GM10847 (cell line): ENCODE measurements around the gene GADD45G.

ENCODE experiments used
- POLR2A ChIP-seq: IDR thresholded peaks from 2 replicates; pipeline ENCODE4 v1.6.1; 2011; ENCODE audit not compliant: insufficient read length; ENCODE audit errors: extremely low read depth

GADD45G gene, protein sequence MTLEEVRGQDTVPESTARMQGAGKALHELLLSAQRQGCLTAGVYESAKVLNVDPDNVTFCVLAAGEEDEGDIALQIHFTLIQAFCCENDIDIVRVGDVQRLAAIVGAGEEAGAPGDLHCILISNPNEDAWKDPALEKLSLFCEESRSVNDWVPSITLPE

DNA sequence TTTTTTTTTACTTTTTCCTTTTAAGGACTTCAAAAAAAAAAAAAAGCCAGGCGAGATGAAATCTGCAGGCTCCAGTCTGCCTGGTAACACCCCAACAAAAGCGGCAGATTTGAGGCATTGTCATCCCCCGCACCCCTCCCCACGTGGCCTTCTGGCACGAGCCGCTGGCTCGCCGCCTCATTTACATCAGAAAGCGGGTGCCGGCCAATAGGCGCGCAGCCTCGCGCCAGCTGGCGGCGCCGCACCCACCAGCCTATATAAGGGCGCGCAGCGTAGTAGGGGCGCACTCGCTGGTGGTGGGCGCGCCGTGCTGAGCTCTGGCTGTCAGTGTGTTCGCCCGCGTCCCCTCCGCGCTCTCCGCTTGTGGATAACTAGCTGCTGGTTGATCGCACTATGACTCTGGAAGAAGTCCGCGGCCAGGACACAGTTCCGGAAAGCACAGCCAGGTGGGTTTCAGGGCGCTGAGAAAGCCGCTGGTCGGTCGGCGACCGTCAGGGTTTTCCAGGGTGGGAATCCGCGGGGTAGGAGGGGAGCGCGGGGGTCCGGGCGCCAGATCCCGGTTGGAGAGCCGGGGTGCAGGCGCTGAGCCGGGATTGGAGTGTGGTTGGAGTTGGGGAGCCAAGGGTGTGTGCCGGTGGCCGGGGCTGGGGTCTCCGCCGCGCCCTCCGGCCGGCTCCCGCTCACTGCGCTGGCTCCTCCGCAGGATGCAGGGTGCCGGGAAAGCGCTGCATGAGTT lies at the start of gene GADD45G:
Gene GADD45G, plus strand, starts transcription at position 284 of the 736 bp plus-strand sequence. Its CDS starts 110 bp downstream, at position 394.
- TF ChIP-seq POLR2A = peak; percentile 41

DNA sequence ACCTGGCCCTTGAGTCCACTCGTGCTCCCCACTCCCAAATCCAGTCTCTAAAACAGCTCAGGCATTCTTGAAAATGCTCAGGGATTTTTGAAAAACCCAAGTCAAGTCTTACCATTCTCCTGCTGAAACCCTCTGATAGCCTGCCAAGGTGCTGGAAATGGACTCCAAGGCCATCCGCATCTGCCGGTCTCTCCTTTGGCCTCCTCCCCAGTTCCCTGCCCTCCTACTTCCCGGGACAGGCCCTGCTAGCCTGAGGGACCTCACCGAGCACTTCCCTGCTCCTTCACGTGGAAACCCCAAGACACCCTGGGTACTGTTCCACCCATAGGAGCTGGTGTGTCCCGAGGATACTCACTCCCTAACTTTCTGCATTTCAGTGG lies 49.8 kb upstream of the GADD45G start:
- no peak for TF ChIP-seq POLR2A

DNA sequence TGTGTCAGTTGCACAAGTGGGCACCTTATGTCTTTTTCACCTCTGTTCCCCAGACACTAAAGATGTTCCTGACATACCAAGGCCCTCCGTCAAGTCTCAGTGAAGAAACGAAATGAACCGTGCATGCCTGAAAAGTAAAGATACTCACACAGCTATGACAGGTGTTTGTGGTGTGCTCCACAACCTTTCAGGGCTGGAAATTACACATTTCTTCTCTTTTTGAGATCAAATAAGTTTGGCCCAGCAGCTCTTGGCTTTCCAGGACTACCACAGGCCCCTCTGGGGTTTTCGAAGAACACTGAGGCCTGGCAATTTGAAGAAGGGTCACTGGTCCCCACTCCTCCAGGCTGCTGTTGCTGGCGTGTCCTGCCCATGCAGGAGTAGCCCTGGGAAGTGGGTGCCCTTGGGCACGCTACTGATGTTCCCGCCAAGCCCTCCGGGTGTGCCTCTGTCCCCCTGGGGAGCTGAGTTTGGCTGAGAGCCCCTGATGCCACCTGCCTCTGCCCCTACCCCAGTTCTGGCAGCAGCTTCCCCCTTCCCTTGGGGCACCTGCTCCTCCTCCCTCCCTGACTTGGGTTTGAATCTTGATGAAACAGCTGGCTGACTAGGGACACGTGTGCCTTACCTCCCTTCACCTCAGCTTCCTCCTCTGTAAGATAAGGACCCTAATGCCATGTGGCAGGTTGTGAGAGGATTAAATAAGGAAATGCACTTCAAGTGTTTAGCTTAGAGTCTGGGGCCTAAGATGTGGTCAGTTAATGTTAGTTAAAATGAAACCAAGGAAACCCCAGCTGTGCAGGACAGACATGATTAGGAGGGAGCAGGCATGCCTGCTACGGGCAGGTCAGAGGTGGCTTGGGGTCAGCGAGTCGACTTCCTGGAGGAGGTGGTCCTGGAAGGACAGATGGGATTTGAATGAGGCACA lies 49.1 kb upstream of the GADD45G start:
- TF ChIP-seq POLR2A = no peak

DNA sequence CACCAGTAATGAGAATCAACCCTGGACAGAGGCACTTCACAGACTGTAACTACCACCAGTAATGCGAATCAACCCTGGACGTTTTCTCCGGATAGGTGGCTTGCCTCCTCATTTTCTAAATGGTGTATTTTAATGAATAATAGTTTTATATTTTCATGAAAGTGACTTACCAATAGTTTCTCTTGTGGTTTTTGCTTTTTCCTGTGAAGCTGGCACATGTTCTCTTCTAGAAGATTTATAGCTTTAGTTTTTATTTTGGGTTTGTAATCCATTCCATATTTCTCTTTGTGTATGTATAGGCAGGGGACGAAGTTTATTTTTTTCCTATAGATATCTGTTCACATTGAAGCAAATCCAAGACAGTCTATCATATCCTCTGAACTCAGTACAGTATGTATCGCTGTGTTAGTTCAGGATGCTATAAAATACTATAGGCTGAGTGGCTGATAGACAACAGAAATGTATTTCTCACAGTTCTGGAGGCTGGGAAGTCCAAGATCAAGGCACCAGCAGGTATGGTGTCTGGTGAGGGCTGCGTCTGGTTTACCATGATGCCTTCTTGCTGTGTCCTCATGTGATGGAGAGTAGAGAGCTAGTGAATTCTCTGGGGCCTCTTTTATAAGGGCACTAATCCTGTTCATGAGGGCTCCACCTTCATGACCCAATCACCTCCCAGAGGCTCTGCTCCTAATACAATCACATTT lies 46.5 kb upstream of the GADD45G start:
- TF ChIP-seq POLR2A = no peak

DNA sequence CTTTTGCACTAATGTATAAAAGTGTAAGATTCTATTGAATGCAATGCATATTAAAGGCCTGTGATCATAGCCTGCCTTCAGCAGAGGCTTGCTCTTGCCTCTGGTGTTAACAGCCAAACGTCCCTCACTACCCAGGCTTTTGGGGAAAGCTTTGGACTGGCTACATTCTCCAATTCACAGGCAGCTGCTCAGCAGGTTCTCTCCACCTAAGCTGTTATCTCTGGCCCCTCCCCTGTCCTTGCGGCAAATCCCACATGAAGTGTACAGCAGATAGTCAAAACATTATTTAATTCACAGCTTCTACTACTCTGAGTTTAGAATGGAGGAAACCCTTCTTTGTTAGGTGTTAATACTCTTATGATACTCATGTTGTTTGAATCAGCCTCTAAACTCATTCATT lies 45.9 kb upstream of the GADD45G start:
- no peak for TF ChIP-seq POLR2A

DNA sequence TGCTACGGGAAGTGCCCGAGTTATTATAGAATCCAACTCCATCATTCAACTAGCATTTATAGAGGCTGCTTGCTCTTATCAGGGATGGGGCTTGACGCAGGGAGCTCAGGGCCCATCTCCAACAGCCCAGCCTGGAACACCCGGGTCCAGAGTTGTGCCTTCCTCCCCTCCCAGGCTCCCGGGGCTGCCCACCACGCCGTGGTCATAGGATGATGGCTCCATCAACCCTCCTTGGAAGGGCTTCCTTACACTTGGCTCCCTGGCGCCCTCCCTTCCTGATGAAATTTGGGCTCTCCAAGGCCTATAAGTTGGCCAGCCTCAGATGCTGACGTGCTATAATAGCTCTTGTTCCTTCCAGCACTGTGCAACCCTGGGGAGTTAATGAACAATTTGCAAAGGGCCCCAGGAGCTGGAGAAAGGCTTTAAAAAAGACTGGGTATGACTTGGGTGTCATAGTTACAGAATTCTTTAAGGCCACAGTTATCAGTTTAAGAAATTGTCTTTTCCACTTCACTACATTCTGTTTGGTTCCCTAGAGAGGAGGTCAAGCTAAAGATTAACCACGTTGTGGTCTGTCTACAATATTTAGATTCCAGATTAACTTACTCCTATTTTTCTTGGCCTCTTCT lies 42.5 kb upstream of the GADD45G start:
- no peak for TF ChIP-seq POLR2A

DNA sequence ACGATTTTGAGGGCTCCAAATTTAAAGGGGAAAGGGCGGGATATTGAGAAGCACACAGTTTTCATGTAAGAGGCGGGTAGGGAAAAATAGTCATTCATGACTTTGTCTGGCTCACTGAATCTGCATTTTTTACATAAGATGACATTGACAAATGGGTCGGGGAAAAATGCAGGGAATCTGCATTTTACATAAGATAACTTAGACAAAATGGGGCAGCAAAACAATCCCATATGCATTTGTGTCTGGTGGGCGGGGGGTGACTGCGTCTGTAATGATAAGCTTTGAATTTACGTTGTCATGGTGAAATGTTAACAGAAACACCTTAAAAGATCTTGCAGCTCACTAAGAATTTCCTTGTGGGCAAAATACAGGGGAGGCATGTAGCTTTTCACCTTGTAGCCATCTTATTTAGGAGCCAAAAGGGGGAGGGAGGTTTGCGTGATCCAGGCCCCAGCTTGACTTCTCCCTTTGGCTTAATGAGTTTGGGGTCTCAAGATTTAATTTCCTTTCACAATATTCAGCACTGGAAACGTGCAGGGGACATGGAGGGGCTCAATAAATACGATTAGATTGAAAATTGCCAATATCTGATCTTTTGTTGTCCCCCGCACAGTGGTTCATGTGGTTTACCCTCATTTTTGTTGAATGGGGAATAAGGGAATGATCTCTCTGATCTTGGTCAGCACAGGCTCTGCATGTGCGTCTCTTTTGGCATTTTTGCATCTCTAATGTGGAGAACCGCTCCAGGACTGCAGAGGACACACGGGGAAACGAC lies 41.1 kb upstream of the GADD45G start:
- no peak for TF ChIP-seq POLR2A

DNA sequence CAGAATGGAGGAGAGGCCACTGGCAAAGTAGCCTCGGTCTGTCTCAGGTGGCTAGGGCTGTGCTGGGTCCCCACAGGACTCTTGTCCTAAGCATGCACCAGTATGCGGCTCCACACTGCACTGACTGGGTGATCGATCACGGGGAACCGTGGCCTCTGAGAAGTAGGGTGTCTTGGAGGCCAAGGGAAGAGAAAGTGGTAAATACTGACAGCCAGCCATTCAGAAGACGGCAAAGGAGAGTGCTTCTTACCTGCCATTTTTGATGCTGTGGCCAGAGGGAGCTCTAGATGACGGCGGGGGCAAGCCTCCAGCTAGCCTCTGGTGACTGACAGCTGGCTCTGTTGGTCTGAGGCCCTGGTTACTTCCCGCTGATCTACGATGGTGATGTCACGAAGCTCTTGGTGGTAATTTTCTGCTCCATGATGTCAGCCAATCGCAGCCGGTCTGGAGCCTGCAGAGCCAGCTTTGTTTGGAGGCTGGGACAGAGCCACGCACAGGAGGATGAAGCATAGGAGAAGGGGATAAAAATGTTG lies 40.4 kb upstream of the GADD45G start:
- TF ChIP-seq POLR2A = no peak

DNA sequence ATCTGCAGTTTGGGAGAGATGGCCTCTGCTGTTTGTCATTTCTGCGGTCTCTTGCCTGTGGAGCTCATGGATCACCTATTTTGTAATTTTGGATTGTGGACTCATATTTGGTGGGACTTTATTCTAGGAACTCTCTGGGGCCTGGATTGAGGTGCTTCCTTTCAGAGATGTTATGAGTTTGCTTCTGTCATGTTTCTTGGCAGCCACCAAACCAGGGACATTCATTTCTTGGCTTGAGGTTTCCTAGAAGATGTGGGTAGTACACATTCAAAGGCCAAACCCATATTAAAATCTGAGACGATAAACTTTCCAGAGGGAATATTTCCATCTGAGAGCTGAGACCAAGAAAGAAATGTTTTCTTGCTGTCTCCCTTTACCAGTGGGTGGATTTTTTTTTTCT lies 37.2 kb upstream of the GADD45G start:
- no peak for TF ChIP-seq POLR2A

DNA sequence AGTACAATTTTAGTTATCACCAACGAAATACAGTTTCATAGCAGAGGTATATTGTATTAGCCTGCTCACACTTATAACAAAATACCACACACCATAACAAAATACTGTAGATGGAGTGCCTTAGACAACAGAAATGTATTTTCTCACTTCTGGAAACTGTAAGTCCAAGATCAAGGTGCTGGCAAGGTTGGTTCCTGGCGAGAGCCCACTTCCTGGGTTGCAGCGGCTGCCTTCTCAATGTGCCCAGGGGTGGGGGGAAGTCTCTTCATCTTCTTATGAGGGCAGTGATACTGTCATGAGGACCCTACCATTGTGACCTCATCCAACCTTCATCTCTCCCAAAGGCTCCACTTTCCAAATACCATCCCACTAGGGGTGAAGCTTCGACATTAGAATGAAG lies 30.5 kb upstream of the GADD45G start:
- no peak for TF ChIP-seq POLR2A

DNA sequence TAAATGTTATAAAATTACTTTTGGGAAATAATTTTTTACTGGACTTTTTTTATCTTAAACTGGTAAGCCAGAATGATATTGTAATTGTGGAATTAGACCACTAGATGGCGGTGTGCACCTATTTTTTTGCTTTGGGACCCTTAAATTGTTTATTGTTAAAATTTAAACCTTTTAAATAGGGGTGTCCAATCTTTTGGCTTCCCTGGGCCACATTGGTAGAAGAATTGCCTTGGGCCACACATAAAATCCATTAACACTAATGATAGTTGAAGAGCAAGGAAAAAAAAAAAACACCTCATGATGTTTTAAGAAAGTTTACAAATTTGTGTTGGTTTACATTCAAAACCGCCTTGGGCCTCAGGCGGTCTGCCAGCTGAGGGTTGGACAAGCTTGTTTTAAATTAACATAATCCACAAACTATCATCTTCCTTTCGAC lies 28.4 kb upstream of the GADD45G start:
- TF ChIP-seq POLR2A = no peak

DNA sequence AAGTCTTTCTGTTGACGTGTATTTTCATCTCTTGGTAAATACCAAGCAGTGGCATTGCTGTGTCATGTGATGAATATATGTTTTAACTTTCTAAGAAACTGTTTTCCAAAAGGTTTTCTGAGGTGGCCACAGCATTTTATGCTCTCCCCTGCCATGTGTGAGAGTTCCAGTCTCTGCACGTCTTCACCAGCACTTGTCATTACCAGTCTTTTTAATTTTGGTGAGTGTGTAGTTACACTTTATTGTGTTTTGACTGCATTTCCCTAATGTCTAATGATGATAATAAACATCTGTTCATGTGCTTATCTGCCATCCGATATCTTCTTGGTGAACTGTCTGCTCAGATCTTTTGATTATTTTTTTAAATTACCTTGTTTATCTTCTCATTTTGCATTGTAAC lies 27.4 kb upstream of the GADD45G start:
- no peak for TF ChIP-seq POLR2A

DNA sequence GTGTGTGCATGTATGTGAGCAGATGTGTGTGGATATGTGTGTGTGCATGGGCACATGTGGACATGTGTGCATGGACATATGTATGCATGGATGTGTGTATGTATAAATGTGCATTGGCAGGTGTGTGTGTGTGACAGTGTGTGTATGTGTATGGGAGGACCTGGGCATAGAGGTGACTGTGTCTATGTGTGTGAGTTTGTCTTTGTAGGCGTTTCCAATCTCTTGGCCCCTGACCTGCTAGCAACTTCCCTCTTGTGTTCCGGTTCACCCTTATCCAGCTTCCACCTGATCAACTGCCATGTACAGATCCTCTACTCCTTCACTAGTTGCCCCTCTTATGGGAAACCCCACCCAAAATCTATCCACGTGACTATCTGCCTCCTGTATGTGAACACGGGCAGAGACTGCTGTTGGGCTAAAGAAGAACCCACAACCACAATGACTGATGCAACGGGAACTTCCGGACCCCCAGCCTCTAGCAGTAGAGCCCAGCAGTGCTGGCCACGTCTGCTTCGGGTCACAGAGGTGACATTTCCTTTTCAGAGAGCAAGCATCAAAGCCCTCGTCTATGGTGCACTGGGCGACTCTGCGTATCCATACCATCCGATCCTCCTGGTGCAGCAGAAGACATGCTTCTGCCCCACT lies 24.9 kb upstream of the GADD45G start:
- no peak for TF ChIP-seq POLR2A
